Osteoblast (primary cell): ENCODE measurements around the gene MRPS34. TPM values are rescaled to one million over a fixed set of nuclear protein-coding genes. Genes with fewer than 3 reads are reported as not detected.

ENCODE experiments used
- DNase-seq: peaks from one replicate; pipeline ENCODE4 v3.0.0; 2011; ENCODE audit warnings: low spot score, mixed read lengths; ENCODE audit not compliant: insufficient read length; ENCODE audit errors: missing footprints
- H2AFZ ChIP-seq: 2 replicates; pipeline ENCODE4 v1.6.0; 2011; ENCODE audit warnings: mild to moderate bottlenecking, low read length
- H3K27ac ChIP-seq: 2 replicates; pipeline ENCODE4 v1.5.1; 2011; ENCODE audit warnings: mild to moderate bottlenecking, low read depth, low read length, moderate library complexity
- H3K27me3 ChIP-seq: 2 replicates; pipeline ENCODE4 v1.6.0; 2012; ENCODE audit warnings: mild to moderate bottlenecking, control low read depth, inconsistent platforms, low read length, moderate library complexity; ENCODE audit not compliant: insufficient read depth
- H3K36me3 ChIP-seq: 2 replicates; pipeline ENCODE4 v1.5.1; 2011; ENCODE audit warnings: mild to moderate bottlenecking, low read length, control low read depth, moderate library complexity; ENCODE audit not compliant: insufficient read depth
- H3K4me1 ChIP-seq: 2 replicates; pipeline ENCODE4 v1.5.1; 2011; ENCODE audit warnings: mild to moderate bottlenecking, low read length, control low read depth, moderate library complexity; ENCODE audit not compliant: insufficient read depth
- H3K4me2 ChIP-seq: 2 replicates; pipeline ENCODE4 v1.6.0; 2011; ENCODE audit warnings: mild to moderate bottlenecking, low read length; ENCODE audit not compliant: insufficient read depth
- H3K4me3 ChIP-seq: fragments of 200-600 bp; sonication (generic); 3 replicates; pipeline ENCODE4 v1.5.1; 2012; ENCODE audit warnings: mild to moderate bottlenecking, low read length, inconsistent platforms; ENCODE audit not compliant: insufficient read depth
- H3K79me2 ChIP-seq: 2 replicates; pipeline ENCODE4 v1.6.0; 2012; ENCODE audit warnings: mild to moderate bottlenecking, low read length, control low read depth, inconsistent platforms; ENCODE audit not compliant: insufficient read depth
- H3K9me3 ChIP-seq: 2 replicates; pipeline ENCODE4 v1.5.1; 2011; ENCODE audit warnings: low read depth, low read length, control low read depth
- H4K20me1 ChIP-seq: 2 replicates; pipeline ENCODE4 v1.6.0; 2012; ENCODE audit warnings: mild to moderate bottlenecking, low read length, control low read depth; ENCODE audit not compliant: insufficient read depth
- CTCF ChIP-seq: IDR thresholded peaks from 2 replicates; pipeline ENCODE4 v1.5.1; 2011; ENCODE audit warnings: mild to moderate bottlenecking, low read depth, low read length, moderate library complexity; ENCODE audit errors: extremely low read depth
- total RNA-seq: library from RNA; depleted of rRNA; stranded (reverse); fragments of >200 nt; gene quantifications from 2 replicates; pipeline ENCODE4 v1.2.3, GENCODE V29; 2012

MRPS34 gene
- total RNA-seq, 1 donor, result 40.5 TPM

- DNase-seq, result peak; percentile 63
- peaks cover 23% of the 10 kb centered on the region for H3K4me1 ChIP-seq
- no peaks in the 10 kb centered on the region for H3K9me3 ChIP-seq
- H3K4me3 ChIP-seq, result no peak overlapping the region
- TF ChIP-seq CTCF, result no peak
- no peaks in the 10 kb centered on the region for H3K27me3 ChIP-seq
- H2AFZ ChIP-seq, result no peak overlapping the region
- H3K4me2 ChIP-seq, result no peak overlapping the region
- no peak overlapping the region for H3K27ac ChIP-seq
- peaks cover 37% of the 10 kb centered on the region for H3K36me3 ChIP-seq
- H3K79me2 ChIP-seq, result peaks cover 18% of the 10 kb centered on the region
- peaks cover 19% of the 10 kb centered on the region for H4K20me1 ChIP-seq
Measured at GRCh38 chr16:1744338-1744840, 28.5 kb downstream of the MRPS34 start.

GRCh38 chr16:1743376-1744337 lies 29.3 kb downstream of the MRPS34 start:
- peaks cover 24% of the 10 kb centered on the region for H4K20me1 ChIP-seq
- no peaks in the 10 kb centered on the region for H3K27me3 ChIP-seq
- no peak overlapping the region for H3K4me2 ChIP-seq
- H3K9me3 ChIP-seq, result no peaks in the 10 kb centered on the region
- peaks cover 22% of the 10 kb centered on the region for H3K4me1 ChIP-seq
- no peak overlapping the region for H3K4me3 ChIP-seq
- no peak overlapping the region for H2AFZ ChIP-seq
- no peak overlapping the region for H3K27ac ChIP-seq
- no peak for TF ChIP-seq CTCF
- H3K79me2 ChIP-seq, result peaks cover 23% of the 10 kb centered on the region
- DNase-seq, result peak; percentile 75
- peaks cover 29% of the 10 kb centered on the region for H3K36me3 ChIP-seq

- Histone ChIP-seq H2AFZ (no peak overlapping the region), H3K27me3 (no peaks in the 10 kb centered on the region), H3K36me3 (peaks cover 21% of the 10 kb centered on the region), H3K79me2 (peaks cover 29% of the 10 kb centered on the region), H3K4me2 (no peak overlapping the region), H3K27ac (no peak overlapping the region), H3K4me1 (peaks cover 19% of the 10 kb centered on the region), H3K4me3 (no peak overlapping the region), H3K9me3 (no peaks in the 10 kb centered on the region), H4K20me1 (peaks cover 28% of the 10 kb centered on the region)
- no peak for TF ChIP-seq CTCF
- peak; percentile 59 for DNase-seq
Measured at GRCh38 chr16:1741553-1742165, 31.3 kb downstream of the MRPS34 start.
